CD14-positive monocyte (primary cell): ENCODE measurements around the gene KHNYN. TPM values are rescaled to one million over a fixed set of nuclear protein-coding genes. Genes with fewer than 3 reads are reported as not detected.
A peak's percentile ranks its signal among the peaks of the same experiment; 100 is the strongest.

Experiments used
- DNase-seq, 3 donors: peaks; one replicate each; pipeline ENCODE4 v3.0.0-alpha.2; 2011 to 2022
- H2AFZ ChIP-seq: 2 replicates; pipeline ENCODE4 v1.6.0; 2012; ENCODE audit warnings: mild to moderate bottlenecking, low read depth, low read length, inconsistent platforms; ENCODE audit not compliant: insufficient read depth, poor library complexity, severe bottlenecking
- H3K27ac ChIP-seq, 2 donors: 1 replicate in 1 of 2; 2 replicates in 1 of 2; pipeline ENCODE4 v1.5.1; 2012 to 2013; ENCODE audit warnings: low read length in 2 of 2, control low read depth in 1 of 2, inconsistent platforms in 1 of 2, low read depth in 1 of 2, mild to moderate bottlenecking in 1 of 2
- H3K27me3 ChIP-seq, 2 donors: one replicate each; pipeline versions ENCODE4 v1.6.0 to v1.6.1; 2011 to 2013; ENCODE audit warnings: low read length in 2 of 2; ENCODE audit not compliant: control insufficient read depth in 2 of 2, insufficient read depth in 2 of 2
- H3K36me3 ChIP-seq, 2 donors: replicated peaks in 1 of 2; 1 replicate in 1 of 2; 2 replicates in 1 of 2; pipeline versions ENCODE4 v1.5.1 to v1.6.1; 2012 to 2013; ENCODE audit warnings: low read length in 2 of 2, control low read depth in 1 of 2, inconsistent platforms in 1 of 2, mild to moderate bottlenecking in 1 of 2; ENCODE audit not compliant: insufficient read depth in 2 of 2, control insufficient read depth in 1 of 2
- H3K4me1 ChIP-seq, 2 donors: 1 replicate in 1 of 2; 2 replicates in 1 of 2; pipeline versions ENCODE4 v1.5.1 to v1.6.1; 2012 to 2013; ENCODE audit warnings: low read length in 2 of 2, control low read depth in 1 of 2, inconsistent platforms in 1 of 2, mild to moderate bottlenecking in 1 of 2, moderate library complexity in 1 of 2; ENCODE audit not compliant: insufficient read depth in 2 of 2, control insufficient read depth in 1 of 2
- H3K4me2 ChIP-seq: replicated peaks from 2 replicates; pipeline ENCODE3; 2012; ENCODE audit warnings: low read length, moderate library complexity, mild to moderate bottlenecking; ENCODE audit not compliant: poor library complexity, severe bottlenecking; ENCODE audit errors: extremely low read depth
- H3K4me3 ChIP-seq, 3 experiments: fragments of 200-600 bp in 1 of 3; sonication (generic) in 1 of 3; replicated peaks in 1 of 3; 1 replicate in 2 of 3; 2 replicates in 1 of 3; pipeline ENCODE4 v1.5.1; 2011 to 2013; ENCODE audit warnings: low read length in 3 of 3, mild to moderate bottlenecking in 3 of 3, control low read depth in 2 of 3, low read depth in 2 of 3, inconsistent platforms in 1 of 3, moderate library complexity in 1 of 3
- H3K79me2 ChIP-seq: 2 replicates; pipeline ENCODE4 v1.6.0; 2012; ENCODE audit warnings: mild to moderate bottlenecking, control low read depth, inconsistent platforms, low read length, moderate library complexity; ENCODE audit not compliant: insufficient read depth
- H3K9ac ChIP-seq: 2 replicates; pipeline ENCODE4 v1.6.0; 2017; ENCODE audit warnings: low read length, mild to moderate bottlenecking; ENCODE audit not compliant: insufficient read depth, poor library complexity, severe bottlenecking
- H3K9me3 ChIP-seq, 2 donors: replicated peaks in 1 of 2; 1 replicate in 1 of 2; 2 replicates in 1 of 2; pipeline versions ENCODE4 v1.5.1 to v1.6.1; 2012 to 2013; ENCODE audit warnings: low read length in 2 of 2, control low read depth in 1 of 2; ENCODE audit not compliant: control insufficient read depth in 1 of 2, insufficient read depth in 1 of 2
- H4K20me1 ChIP-seq: 2 replicates; pipeline ENCODE4 v1.6.0; 2012; ENCODE audit warnings: mild to moderate bottlenecking, low read length, control low read depth, moderate library complexity; ENCODE audit not compliant: insufficient read depth
- H3K27ac Mint-ChIP-seq, 7 donors: one replicate each; pipeline ENCODE4 v1.8.0; 2020; ENCODE audit warnings: mild to moderate bottlenecking in 7 of 7, mixed read lengths in 7 of 7, moderate library complexity in 6 of 7, inconsistent platforms in 2 of 7
- H3K27me3 Mint-ChIP-seq, 3 donors: one replicate each; pipeline ENCODE4 v1.8.0; 2021 to 2022; ENCODE audit warnings: low read depth in 3 of 3, mild to moderate bottlenecking in 3 of 3, mixed read lengths in 3 of 3, moderate library complexity in 3 of 3, inconsistent platforms in 1 of 3
- H3K36me3 Mint-ChIP-seq, 2 donors: one replicate each; pipeline ENCODE4 v1.8.0; 2020; ENCODE audit warnings: mixed read lengths in 2 of 2, inconsistent platforms in 1 of 2, mild to moderate bottlenecking in 1 of 2
- H3K4me1 Mint-ChIP-seq: one replicate; pipeline ENCODE4 v1.8.0; 2020; ENCODE audit warnings: mild to moderate bottlenecking, mixed read lengths
- H3K4me3 Mint-ChIP-seq, 2 donors: one replicate each; pipeline ENCODE4 v1.8.0; 2020; ENCODE audit warnings: mild to moderate bottlenecking in 2 of 2, mixed read lengths in 2 of 2, moderate library complexity in 1 of 2
- H3K9me3 Mint-ChIP-seq, 7 donors: one replicate each; pipeline ENCODE4 v1.8.0; 2020 to 2022; ENCODE audit warnings: mixed read lengths in 7 of 7, mild to moderate bottlenecking in 6 of 7, moderate library complexity in 6 of 7, inconsistent platforms in 2 of 7
- WGBS: methylation state at CpG from one replicate; pipeline ENCODE4 v1.1.5; 2013; ENCODE audit warnings: missing lambda C conversion rate; ENCODE audit not compliant: insufficient coverage; 5-methylcytosine and 5-hydroxymethylcytosine counted together
- intact Hi-C, 2 donors: fragments of 100-400 bp; cut with micrococcal nuclease; formaldehyde crosslinking; loops; one replicate each; pipeline versions ENCODE4 v1.15.0 to v1.15.1; 2023
- polyA plus RNA-seq, 3 donors: library from polyadenylated mRNA; depleted of rRNA in 1 of 3; unstranded in 2 of 3; stranded (reverse) in 1 of 3; fragments of 300-500 nt in 2 of 3; fragments of >200 nt in 1 of 3; fragmentation: Illumina TruSeq in 2 of 3; gene quantifications; 1 replicate in 2 of 3; 2 replicates in 1 of 3; pipeline ENCODE4 v1.2.3, GENCODE V29; 2012 to 2021
- TF ChIP-seq, protein P1 (sequence below): fragments of 200-600 bp; IDR thresholded peaks from one replicate; pipeline ENCODE4 v1.8.0; 2022; ENCODE audit warnings: antibody characterized with exemption, mild to moderate bottlenecking

The KHNYN gene
- polyA plus RNA-seq, 3 donors, result 12.4 to 39.8 (median 16.0) TPM

DNA sequence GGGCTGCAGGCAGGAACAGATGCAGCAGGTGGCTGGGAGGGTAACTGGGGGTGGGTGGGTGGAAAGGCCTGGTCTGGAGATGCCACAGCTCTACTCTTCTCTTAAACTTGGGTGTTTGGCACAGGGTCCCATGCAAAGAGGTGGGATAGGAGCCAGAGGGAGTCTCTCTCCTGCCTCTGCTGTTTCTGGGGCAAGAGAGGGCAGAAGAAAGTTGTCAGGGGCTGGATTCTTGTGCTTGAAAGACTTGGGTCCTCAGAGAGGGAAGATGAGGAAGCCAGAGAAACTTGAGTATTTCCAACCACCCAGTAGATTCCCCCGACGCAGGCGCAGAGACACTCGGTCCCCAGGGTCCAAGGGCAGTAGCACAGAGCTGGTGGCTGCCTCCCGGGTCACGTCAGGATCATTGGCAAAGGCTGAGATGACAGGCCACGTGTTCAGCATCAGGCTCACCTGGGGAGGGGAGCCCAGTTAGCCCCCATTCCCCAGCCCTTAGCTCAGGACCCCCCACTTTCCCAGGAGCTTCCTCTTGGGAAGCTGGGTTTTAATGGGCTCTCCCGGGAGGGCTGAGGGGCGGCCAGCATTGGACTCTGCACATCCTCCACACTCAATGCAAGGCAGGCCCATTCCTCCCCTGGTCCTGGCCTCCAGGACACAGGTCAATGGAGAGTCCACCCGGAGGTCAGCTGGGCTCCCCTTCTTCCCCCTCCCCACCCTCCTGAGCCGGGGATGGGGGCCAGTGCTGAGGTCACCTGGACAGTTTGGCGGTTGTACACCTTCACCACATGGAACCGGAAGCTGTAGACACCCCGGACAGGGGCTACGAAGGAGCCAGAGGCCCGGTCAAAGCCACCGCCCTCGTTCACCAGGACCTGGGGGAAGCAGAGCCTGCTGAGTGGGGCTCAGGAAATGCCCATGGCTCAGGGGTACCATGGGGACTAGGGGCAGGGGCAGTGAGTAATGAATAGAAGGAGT lies 1.9 kb upstream of the KHNYN start:
- H4K20me1 ChIP-seq, result peaks cover 25% of the 10 kb centered on the region
- peaks cover 27 to 43% of the 10 kb centered on the region in 2 donors for H3K4me1 ChIP-seq
- H2AFZ ChIP-seq, result no peak overlapping the region
- no peak overlapping the region for H3K27ac Mint-ChIP-seq
- WGBS, result 83% methylated on average over 11 of the region's 18 CpGs
- peaks cover 27% of the 10 kb centered on the region for H3K79me2 ChIP-seq
- H3K4me3 Mint-ChIP-seq, result no peak overlapping the region
- H3K36me3 Mint-ChIP-seq, result peaks cover 12 to 19% of the 10 kb centered on the region in 2 donors
- no peak overlapping the region for H3K4me2 ChIP-seq
- peaks cover 34% of the 10 kb centered on the region for H3K4me1 Mint-ChIP-seq
- H3K27me3 ChIP-seq, result no peaks in the 10 kb centered on the region
- no peak overlapping the region for H3K9ac ChIP-seq
- no peaks in the 10 kb centered on the region for H3K9me3 Mint-ChIP-seq
- peaks cover 10% of the 10 kb centered on the region in 2 donors for H3K36me3 ChIP-seq
- no peak for DNase-seq
- intact Hi-C loops, result no loop called here
- TF ChIP-seq, protein P1, sequence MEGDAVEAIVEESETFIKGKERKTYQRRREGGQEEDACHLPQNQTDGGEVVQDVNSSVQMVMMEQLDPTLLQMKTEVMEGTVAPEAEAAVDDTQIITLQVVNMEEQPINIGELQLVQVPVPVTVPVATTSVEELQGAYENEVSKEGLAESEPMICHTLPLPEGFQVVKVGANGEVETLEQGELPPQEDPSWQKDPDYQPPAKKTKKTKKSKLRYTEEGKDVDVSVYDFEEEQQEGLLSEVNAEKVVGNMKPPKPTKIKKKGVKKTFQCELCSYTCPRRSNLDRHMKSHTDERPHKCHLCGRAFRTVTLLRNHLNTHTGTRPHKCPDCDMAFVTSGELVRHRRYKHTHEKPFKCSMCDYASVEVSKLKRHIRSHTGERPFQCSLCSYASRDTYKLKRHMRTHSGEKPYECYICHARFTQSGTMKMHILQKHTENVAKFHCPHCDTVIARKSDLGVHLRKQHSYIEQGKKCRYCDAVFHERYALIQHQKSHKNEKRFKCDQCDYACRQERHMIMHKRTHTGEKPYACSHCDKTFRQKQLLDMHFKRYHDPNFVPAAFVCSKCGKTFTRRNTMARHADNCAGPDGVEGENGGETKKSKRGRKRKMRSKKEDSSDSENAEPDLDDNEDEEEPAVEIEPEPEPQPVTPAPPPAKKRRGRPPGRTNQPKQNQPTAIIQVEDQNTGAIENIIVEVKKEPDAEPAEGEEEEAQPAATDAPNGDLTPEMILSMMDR, result no peak
- H3K27me3 Mint-ChIP-seq, result peaks cover 5 to 9% (median 9%) of the 10 kb centered on the region in 3 donors
- H3K27ac ChIP-seq, result no peak overlapping the region
- no peaks in the 10 kb centered on the region for H3K9me3 ChIP-seq
- H3K4me3 ChIP-seq, result no peak overlapping the region

DNA sequence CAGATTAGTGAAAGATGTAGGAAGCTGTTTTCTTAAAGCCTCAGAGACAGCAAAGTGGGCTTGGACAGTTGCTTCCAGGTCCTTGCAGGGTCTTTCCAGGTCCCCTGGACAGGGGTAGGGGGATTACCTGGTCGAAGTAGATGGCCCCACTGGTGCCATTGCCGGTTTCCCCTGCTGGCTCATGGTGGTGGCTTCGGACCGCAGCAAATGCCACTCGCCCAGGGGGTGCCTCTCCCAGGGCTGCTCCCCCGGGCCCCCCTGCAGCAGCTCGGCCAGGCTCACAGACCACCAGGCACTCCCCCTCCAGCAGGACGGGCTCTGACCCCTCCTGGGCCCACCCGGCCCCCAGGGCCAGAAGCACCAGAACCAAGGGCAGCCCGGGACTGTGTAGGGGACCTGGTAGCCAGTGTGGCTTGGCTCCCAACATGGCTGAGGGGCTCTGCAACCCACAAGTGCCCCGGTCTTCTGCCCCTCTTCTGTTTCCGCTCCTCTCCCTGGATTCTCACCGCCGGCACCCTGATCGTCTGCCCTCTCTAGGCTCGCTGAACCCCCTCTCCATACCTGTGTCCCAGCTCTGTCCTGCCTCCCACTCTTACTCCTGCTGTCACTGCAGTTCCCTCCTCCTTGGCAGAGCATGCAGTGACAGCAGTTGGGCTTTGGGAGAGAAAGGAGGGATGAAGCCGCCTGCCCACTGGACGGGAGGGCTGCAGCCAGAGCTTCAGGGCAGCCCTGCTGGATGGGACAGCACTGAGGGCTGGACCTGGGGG lies 943 bp upstream of the KHNYN start:
- TF ChIP-seq, protein P1, result no peak
- H3K36me3 ChIP-seq, result peaks cover 20% of the 10 kb centered on the region in 2 donors
- H3K27me3 ChIP-seq, result no peaks in the 10 kb centered on the region
- peak overlapping the region; percentile 98 for H3K9ac ChIP-seq
- peak overlapping the region; percentile 5 to 90 for H3K4me3 Mint-ChIP-seq
- peak overlapping the region; percentile 91 for H3K4me2 ChIP-seq
- H3K9me3 ChIP-seq, result no peaks in the 10 kb centered on the region
- intact Hi-C loops, result no loop called here
- H2AFZ ChIP-seq, result peak overlapping the region; percentile 79
- peak overlapping the region in 6 of 7 donors; percentile 96 to 98 (median 96) for H3K27ac Mint-ChIP-seq
- peak overlapping the region; percentile 81 to 100 for H3K27ac ChIP-seq
- H3K4me1 ChIP-seq, result peaks cover 25 to 40% of the 10 kb centered on the region in 2 donors
- peaks cover 21 to 29% of the 10 kb centered on the region in 2 donors for H3K36me3 Mint-ChIP-seq
- H3K4me3 ChIP-seq, result peak overlapping the region in 1 of 3 experiments; percentile 91
- no peaks in the 10 kb centered on the region for H3K9me3 Mint-ChIP-seq
- H3K4me1 Mint-ChIP-seq, result peaks cover 36% of the 10 kb centered on the region
- 90% methylated on average over 15 of the region's 18 CpGs for WGBS
- peaks cover 27% of the 10 kb centered on the region for H3K79me2 ChIP-seq
- no peak for DNase-seq
- peaks cover 5 to 9% (median 9%) of the 10 kb centered on the region in 3 donors for H3K27me3 Mint-ChIP-seq
- peaks cover 32% of the 10 kb centered on the region for H4K20me1 ChIP-seq
